GM19193 (cell line): ENCODE data around the gene RBM22.

Experiments
- POLR2A ChIP-seq: IDR thresholded peaks from 4 replicates; pipeline ENCODE4 v1.6.1; 2011; ENCODE audit not compliant: insufficient read depth, insufficient read length; ENCODE audit errors: extremely low read depth

The RBM22 gene

GRCh38 chr5:150647275-150648251 lies 53.3 kb downstream of the RBM22 start:
- no peak for TF ChIP-seq POLR2A

DNA sequence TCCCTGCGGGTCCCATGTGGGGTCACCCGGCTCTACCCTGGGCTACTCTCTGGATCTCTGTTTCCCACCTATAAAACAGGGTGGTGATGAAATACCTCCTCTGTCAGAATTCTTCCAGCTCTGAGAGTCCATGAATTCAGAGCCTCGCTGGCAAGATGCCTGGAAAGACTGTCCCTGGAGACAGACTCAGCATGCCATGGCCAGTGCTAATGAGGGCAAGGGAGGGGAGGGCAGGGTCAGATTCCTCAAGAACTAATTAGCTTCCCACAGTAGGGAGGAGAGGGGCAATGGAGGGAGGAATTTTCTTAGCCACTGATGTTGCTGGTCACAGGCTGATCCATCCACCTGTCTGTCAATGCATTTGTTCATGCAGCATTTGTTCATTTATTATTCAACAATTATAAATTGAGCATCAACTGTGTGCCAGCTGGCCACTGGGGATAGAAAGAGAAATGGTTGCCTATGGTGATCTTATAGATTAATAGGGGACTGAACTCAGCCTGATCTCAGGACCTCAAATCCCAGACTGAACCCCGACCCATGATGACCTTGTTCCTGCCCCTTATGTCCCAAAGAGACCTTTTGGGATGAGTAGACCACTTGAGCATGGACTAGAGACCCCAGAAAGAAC lies 55.7 kb downstream of the RBM22 start:
- no peak for TF ChIP-seq POLR2A

DNA sequence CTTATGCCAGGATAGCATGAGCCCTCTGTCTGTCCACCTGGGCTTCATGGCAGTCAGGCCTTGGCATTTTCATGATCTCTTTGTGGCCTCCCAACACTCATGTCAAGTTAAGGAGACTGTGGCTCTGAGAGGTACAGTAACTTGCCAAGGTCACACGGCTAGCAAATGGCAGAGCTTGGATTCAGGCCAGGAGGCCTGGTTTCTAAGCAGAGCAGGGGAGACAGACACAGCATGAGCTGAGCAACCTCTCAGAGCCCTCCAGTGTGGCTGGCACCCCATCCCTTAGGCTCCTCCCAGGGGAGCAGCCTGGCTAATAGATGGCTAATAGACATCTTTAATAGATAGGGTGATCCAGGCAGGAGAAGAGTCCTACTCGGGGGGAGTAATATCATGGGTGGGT lies 56.3 kb downstream of the RBM22 start:
- no peak for TF ChIP-seq POLR2A

- no peak for TF ChIP-seq POLR2A
Observed at GRCh38 chr5:150644058-150644457, 56.8 kb downstream of the RBM22 start.

GRCh38 chr5:150642991-150643710 lies 57.7 kb downstream of the RBM22 start:
- TF ChIP-seq POLR2A = no peak

DNA sequence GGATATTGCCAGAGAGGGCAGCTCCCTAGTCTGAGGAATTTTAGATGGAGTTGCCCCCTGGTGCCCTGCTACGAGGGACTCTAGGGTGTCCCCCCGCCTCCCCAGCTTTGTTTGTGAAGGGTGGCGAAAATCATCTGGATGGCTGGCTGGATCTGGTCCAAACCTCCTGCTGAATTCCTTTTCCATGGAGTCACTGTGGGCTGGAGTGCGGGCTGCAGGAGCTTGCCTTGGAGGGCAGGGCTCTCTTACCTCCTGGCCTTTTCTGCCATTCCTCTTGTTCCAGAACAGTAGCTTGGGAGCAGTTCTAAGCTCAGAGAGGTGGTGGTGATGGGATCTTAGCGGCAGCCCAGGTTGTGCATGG lies 58.3 kb downstream of the RBM22 start:
- no peak for TF ChIP-seq POLR2A

DNA sequence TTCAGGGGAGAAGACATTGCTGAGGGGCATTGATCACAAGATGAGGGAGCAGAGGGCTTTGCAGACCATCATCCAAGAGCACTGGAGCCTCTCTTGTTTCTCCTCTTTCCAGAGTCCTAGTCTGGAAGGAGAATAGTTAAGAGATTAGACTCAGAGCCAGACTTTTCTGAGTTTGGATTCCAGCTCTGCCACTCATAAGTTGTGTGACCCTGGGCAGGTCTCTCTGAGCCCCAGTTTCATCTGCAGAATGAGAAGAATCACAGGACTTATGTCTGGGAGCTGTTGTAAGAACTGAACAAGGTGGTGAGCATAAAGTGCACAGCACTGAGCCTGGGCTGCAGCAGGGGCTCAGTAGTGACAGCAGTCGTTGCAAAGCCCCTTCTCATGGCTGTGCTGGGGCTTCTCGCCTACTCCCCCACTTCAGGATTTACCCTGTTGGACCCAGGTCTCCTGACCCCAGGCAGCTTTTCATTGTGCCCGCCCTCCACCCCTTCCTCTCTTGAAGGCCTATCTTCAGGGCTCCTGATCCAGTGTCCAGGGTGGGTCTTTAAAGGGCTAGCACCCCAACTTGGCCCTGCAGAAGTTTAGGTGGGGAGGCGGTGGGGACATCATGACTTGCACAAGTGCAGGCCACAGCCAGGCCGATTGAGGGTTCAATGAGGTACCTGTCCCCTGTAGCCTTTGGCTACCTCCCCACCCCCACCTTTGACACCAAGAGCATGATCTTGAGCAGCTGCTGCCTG lies 58.9 kb downstream of the RBM22 start:
- TF ChIP-seq POLR2A = no peak

GRCh38 chr5:150641006-150641570 lies 59.8 kb downstream of the RBM22 start:
- no peak for TF ChIP-seq POLR2A
